GM18502 (cell line): ENCODE measurements around the gene ENO1.
"Not testable (repeated sequence)": the region's sequence is repeated elsewhere in the genome, so short reads cannot be mapped to it uniquely, and the experiment has no call there.

ENCODE experiments used
- ATAC-seq: cut with Tn5 transposase; IDR thresholded peaks from one replicate; pipeline ENCODE4 v1.9.1; 2021; ENCODE audit warnings: mild to moderate bottlenecking; ENCODE audit not compliant: unreplicated experiment, poor library complexity

Gene ENO1

DNA sequence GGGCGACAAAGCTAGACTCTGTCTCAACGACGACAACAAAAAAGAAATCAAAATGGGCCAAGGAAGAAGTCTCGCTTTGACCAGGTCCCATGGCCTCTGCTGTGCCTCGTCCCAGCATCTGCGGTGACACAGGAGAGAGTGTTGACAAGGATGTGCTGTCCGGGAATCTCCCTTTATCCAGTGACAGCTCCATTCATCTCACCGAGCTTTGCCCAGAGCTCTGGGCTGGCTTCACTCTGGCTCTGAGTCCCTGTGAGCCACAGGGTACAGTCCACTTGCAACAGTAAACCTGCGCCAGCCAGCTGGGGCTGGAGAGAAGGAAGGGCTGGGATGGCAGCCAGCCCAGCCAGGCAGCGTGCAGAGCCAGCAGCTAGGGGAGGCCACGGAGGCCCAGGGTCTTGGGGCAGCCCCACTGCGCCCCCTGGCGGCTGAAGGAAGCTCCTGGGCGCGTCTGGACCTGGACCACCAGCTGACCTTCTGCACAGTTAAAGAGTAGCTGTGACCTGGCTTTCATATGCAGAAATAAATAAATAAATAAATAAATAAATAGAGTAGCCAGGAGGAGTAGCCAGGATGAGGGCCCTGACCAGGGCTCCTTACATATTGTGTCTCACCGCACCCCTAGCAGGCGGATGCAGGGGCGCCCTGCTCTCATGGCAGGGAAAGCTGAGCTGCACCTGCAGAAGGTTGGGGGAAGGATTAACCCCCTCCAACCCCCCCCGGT lies 29.7 kb downstream of the ENO1 start:
- no peak for ATAC-seq

DNA sequence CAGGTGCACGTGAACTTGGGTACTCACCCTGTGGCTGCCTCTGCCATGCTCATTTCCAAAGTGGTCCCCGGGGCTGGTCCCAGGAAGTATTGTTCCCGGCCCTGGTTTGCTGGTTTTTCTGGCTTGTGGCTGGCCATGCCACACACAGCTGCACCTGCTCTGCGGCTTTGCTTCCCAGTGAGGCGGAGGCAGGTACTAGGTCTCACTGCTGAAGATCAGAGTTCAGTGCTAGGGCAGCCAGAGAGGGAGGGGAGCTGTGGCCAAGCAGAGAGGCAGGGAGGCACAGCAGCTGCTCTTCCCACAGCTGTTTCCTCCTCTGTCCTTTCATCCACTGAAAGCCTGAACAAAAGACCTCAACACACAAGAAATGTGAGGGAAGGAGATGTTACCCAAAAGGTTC lies 30.5 kb downstream of the ENO1 start:
- ATAC-seq, result no peak

DNA sequence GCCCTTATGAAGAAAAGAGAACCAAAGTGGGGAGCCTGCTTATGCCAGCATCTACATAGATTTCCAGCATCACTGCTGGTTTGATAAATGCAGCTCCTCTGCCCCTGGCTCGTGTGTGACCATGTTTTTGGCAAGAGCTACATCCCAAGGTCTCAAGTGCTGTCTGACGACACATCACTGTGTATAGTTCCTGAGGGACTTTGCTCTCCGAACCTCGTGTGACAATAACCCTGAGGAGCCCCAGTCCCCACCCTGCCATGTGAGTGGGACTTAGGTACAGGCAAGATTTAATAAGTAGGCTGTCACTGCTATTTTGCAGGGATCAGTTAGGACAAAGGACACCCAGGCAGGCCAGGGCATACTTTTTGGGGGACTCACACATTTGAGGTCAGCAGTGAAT lies 32.2 kb downstream of the ENO1 start:
- ATAC-seq, result no peak

DNA sequence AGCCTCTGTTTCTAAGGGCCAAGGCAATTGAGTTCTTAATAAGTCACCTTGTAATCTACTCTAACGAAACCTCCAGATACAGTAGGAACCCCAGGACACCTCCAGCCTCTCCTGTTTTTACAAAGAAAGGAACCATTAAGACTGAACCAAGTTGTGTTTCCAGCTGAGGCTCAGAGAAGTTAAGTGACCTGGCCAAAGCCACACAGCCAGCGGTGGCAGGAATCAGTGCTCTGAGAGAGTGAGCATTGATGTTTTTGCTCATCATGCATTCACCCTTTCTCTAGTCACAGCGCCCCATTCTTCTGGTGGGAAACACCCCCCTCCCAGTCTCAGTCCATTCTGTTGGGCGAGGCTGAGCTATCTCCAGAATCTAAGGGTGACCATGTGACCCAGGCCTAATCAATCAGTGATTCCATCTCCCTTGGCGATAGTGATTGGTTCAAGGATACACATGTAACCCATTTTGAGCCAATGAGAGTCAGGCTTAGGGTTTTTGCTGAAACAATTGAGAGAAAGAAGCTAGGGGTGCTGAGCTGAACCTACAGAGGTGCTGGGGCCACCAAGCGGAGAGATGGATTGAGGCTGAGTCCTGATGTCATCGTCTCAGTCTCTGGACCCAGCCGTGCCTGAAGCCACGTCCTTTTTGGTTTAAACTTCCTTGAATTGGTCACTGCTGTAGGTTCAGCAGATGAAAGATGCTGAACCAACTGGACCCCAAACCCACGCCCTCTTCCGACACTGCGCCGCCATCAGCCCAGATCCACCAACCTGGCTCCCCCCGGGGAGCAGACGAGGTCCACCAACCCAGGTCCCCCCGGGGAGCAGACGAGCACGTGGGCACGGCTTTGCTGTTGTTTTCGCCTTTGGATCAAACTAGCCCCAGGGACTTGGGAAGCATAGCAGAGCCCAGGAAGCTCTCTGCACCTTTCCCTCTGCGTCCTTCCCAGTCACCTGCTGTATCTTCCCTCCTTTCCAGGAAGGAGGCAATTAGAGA lies 33.1 kb downstream of the ENO1 start:
- ATAC-seq, result no peak

DNA sequence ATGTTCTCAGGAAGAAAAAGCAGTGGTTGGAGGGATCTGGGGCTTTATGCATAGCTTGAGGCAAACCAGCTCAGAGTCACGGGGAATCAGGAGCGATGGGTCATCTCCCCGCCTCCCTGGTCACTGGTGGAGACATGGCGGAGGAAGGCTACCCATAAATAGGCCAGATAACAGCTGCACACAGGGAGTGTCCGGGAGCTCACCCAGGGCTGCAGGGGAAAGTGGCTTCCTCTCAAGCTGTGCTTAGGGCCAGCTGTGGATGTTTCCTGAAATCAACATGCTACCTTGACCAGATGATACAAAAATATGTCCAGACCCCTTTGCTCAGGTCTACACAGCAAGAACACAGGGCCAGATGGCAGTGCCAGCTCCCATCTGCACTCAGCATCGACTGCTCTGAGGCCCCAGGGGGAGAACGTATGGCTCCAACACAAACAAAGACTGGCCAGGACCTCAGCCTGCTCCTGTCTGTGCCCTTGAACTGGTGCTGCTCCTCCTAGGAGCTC lies 33.9 kb downstream of the ENO1 start:
- no peak for ATAC-seq

DNA sequence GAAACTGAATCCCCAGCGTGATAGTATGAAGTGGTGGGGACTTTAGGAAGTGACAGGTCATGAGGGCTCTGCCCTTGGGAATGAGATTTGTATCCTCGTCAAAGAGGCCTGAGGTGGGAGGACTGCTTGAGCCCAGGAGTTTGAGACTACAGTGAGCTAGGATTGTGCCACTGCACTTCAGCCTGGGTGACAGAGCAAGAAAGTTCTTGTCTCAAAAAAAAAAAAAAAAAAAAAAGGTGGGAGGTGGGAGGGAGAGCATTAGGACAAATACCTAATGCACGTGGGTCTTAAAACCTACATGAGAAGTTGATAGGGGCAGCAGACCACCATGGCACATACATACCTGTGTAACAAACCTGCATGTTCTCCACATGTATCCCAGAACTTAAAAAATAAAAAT lies 37.1 kb downstream of the ENO1 start:
- ATAC-seq, result no peak

DNA sequence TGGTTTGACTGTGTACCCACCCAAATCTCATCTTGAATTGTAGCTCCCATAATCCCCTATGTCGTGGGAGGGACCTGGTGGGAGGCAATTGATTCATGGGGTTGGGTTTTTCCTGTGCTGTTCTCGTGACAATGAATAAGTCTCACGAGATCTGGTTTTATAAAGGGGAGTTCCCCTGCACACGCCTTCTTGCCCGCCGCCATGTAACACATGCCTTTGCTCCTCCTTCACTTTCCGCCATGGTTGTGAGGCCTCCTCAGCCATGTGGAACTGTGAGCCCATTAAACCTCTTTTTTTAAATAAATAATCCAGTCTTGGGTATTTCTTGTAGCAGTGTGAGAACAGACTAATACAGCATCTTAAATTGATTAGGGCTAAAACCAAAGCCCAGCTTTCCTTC lies 38.5 kb downstream of the ENO1 start:
- ATAC-seq, result no peak

DNA sequence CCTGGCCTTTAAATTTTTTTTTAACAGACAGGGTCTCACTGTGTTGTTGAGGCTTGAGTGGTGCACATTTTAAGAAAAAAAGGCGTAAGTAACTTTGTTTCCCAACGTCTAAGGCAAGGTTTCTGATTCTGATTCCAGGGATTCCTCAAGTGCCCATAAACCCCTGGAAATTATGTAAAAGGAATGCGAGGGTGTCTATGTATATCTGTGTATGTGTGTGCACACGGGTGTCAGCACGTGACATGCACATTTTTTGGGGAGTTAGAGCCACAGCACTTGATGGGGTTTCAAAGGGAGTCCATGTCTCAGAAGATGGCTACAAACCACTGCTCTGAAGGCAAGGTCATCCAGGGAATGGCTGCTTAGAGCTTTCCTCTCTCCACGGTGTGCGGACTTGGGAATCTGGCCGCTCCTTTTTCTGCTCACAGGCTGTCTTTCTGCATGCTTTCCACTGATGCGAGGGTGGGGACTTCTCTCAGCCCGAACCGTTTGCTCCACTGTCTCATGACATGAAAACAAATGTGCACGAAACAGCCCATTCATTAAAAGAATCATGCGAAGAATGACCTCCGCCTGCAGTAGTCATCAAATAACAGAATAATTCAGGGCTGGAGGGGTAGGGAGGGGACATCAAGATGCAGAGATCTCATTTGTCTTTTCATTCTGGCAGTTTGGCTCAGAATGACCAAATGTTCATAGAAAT lies 42.4 kb downstream of the ENO1 start:
- no peak for ATAC-seq

DNA sequence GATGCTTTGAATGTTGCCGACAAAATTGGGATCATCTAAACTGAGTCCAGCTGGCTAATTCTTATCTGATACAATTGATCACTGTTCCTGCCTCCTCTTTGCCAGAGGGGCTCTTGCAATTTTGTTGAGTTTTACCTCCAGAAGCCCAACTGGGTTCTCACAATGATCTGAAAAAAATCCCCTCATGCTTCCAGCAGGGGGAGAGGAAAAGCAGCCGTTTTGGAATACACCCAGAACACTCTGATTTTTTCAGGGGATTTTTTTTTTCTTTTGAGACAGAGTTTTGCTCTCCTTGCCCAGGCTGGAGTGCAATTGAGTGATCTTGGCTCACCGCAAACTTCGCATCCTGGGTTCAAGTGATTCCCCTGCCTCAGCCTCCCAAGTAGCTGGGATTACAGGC lies 47.1 kb downstream of the ENO1 start:
- ATAC-seq, result no peak

DNA sequence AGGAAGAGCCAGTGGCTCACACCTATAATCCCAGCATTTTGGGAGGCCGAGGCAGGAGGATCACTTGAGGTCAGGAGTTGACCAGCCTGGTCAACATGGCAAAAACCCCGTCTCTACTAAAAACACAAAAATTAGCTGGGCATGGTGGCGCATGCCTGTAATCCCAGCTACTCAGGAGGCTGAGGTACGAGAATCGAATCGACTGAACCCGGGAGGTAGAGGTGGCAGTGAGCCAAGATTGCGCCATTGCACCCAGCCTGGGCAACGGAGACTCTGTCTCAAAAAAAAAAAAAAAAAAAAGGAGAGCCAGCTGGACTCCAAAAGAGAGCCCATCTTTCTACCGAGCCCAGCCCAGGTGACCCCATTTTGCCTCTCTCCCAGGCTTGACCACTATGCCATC lies 47.8 kb downstream of the ENO1 start:
- ATAC-seq, result not testable (repeated sequence)

DNA sequence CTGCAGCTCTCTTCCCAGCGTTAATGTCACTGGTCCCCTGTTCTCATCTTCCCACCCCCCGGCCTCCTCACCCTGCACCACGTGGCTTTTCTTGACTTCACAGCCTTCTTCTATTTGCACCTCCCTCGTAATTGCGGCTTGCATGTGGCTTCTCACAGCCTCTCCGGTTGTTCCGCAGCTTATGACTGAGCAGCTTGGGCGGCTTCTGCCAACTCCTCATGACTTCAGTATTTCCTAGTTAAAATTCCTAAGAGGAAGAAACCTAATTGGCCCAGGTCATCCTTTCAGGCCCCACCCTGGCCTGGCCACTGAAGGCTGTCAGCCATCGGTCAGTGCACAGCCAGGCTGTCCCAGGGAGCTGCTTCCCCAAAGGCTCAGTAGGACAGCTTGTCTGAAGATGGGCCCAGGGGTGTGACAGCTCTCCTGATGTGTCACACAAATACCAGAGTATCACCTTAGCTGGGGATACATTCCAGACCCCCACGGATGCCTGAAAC lies 52.5 kb downstream of the ENO1 start:
- ATAC-seq, result no peak

DNA sequence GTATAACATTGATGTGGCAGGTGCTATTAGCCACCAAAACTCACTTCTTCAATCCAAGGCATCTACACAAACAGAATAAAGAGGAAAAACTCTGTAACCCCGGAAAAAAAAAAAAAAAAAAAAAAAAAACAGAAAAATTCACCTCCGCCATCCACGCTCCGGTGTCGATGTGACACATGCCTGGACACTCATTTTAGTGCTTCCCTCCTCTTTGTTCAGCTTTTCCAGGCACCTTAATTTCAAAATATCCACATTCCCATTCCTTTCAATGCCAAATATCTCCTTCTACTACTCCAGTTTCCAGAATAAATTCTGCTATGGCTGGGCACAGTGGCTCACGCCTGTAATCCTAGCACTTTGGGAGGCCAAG lies 55.2 kb downstream of the ENO1 start:
- ATAC-seq, result no peak

DNA sequence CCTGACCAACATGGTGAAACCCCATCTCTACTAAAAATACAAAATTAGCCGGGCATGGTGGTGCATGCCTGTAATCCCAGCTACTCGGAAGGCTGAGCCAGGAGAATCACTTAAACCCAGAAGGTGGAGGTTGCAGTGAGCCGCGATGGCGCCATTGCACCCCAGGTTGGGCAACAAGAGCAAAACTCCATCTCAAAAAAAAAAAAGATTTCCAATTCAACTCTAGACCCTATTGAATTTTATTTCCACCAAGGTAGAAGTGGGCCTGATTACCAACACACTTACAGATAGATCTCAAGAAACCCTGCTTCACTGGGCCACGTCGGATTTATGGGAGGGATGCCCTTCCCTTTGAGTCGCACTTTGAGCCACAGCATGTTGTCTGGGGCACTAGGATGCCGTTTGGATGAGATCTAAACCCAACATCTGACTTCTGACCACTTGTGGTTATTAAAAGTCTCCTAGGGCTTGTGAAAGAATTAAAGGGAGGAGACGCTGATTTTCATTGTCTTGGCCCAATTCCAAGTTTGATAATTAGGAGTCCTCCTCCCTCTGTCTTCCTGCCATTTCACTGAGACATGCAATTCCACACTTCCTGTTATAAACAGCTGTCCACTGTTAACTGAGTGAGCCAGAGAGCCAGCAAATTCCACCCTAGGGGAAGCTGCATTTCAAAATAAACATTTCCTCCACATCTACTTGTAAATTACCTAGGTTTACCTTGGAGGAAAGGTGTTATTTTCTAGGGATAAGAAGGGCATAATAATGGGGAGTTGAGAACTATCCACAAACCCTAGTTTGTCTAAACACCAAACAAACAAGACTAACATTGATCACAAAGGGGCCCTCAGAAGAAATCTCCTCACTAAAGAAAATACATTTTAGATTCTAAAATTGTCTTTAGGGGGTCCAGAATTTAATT lies 55.9 kb downstream of the ENO1 start:
- no peak for ATAC-seq

DNA sequence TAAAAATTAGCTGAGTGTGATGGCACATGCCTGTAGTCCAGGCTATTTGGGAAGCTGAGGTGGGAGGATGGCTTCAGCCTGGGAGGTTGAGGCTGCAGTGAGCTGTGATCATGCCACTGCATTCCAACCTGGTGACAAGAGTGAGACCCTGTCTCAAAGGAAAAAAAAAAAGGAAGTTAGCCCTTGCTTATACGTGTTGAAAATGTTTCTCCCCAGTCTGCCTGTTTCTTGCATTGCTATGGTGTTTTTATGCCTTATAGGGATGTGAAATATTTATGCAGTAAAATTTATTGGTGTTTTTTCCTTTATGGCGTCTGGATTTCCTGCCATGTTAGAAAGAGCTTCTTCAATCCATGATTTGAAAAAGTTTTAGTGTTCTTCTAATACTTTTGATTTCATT lies 57.4 kb downstream of the ENO1 start:
- ATAC-seq, result no peak

DNA sequence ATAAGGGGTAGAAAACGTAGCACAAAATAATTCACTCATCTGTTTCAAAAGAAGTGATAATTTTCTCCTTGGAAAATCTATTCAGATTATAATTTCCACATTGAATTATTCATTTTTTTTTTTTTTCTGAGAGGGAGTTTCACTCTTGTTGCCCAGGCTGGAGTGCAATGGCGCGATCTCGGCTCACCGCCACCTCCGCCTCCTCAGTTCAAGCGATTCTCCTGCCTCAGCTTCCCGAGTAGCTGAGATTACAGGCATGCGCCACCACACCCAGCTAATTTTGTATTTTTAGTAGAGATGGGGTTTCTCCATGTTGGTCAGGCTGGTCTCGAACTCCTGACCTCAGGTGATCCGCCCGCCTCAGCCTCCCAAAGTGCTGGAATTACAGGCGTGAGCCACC lies 59.7 kb downstream of the ENO1 start:
- not testable (repeated sequence) for ATAC-seq

DNA sequence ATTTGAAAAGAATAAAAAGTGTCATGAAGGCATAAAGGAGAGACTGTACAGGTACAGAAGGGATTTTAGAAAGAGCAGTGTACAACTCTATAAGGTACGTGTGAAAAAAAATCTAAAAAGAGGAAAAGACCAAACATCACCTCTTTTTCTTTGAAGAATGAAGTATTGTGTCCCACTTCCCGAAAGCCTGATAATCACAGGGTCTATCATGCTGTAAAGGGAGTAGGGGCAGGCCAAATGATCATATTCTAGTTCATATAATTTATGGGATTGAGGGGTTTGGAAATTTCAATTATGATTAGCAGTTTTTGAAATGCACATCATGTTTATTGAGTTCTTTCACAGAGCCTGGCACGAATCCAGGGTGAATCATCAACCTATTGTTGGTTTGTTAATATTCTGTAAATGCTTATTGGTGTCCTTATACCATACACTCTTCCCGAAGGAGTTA lies 60.1 kb downstream of the ENO1 start:
- no peak for ATAC-seq

DNA sequence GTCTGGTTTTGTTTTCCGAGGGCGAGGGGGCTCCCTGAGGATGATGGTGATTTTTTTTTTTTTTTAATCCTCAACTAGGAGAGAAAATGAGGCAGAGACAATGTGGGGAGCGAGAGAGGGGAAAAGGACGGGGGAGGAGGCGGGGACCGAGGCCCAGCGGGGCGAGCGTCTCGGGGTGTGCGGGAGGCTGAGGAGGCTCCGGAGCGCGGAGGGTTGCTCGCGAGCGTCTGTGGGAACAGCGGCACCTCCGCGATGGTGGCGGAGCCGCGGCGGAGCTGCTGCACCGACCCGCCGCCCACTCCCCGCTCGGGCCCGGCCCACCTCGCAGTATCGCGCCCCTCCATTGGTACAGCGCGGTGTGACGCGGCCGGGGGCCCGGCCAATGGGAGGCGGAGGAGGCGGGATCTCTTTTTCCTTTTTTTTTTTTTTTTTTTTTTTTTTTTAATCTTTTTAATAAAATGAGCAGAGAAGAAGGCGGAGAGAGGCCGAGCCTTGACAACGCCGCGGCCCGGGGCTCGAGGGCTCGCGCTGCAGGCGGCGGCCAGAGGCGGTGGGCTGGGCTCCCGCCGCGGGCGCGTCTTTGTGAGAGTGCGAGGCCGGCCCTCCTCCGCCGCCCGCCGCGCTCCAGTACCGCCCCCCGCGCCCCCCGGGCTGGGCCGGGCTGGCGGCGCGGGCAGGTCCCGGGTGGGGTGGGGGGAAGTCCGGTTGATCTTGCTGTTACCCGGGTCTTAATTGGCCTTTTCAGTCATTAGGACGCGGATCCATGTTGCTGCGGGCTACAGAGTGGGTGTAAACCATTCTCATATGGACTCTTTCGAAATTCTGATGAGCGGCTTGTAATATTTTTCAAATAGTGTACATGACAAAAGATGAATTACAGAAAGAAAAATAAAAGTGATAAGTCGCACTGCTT lies 60.8 kb downstream of the ENO1 start, which contains the start of gene RERE:
Gene RERE (minus strand): TSS at position 229 of the 913 bp plus-strand sequence.
- ATAC-seq, result peak; percentile 94

DNA sequence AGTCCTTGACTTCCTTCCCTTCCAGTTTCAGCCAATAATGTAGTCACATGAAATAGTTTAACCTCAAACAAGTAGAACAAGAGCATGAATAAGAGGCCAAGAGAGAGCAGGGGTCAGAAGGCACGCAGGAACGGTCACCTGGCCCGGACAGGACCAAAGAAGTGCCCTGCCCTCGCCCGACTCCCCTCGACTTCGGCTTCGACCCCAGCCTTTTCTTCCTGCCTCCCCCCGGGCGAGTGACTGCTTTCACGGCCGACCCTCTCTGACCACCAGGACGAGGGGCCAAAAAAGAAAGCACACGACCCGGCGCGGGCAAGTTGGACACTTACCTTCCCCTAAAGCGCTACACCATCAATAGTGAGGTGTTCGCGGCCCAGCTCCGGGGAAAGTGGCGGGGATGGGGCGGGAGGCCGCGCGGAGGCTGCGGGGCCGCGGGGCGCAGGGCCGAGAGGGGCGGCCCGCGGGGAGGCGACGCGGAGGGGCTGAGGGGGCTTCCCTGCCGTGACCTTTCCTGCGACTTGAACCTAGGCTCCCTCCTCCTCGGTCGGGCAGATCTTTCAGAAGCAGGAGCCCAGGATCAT lies 61.6 kb downstream of the ENO1 start:
- no peak for ATAC-seq
